Measurements from ENCODE around the gene COPG1. TPM values are rescaled to one million over a fixed set of nuclear protein-coding genes. Genes with fewer than 3 reads are reported as not detected.

COPG1 gene
- total and polyA plus RNA-seq, 2 experiments from 2014 or later: 169 to 185 TPM

DNA sequence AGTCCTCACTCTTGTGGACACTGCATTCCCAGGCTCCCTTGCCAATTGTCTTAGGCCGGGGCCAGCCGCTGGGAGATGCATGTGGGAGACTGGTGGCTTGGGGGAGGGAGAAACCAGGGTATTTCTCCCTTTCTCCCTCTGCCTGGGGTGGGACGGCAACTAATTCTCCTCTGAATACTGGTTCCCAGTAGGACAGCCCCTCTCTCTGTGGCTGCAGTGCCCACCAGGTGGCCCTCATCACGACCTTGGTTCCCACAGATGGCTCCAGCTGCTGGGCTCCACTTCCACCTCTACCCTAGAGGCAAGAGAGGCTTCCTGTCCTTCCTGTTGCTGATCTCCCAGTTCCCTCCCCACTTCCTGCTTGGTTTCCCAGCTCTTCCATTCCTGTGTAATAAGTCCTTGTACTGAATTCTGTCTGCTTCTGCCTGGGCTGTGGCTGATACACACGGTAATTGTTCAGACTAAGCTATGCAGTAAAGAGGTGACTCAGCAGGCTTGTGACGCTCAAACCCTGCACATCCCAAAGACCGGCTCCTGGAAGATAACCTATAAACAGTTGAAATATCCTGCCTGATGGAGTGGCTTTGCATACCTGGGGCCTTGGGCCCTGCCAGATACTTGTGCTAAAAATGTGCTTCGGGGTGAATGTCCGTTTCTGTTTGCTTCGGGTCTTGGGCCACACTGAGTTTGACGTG is 20.4 kb upstream of the COPG1 start:
- no peaks in the 10 kb centered on the region for H3K9me3 ChIP-seq (ENCODE audit: low read depth)
- H3K27ac ChIP-seq: peak overlapping the region; percentile 47
- H3K4me2 ChIP-seq: no peak overlapping the region
- no peaks in the 10 kb centered on the region for H3K9me2 ChIP-seq (replicated peaks; ENCODE audit: insufficient read depth)
- no peaks in the 10 kb centered on the region for H4K20me1 ChIP-seq (ENCODE audit: insufficient read depth, poor library complexity, severe bottlenecking)
- TF ChIP-seq, protein P1, sequence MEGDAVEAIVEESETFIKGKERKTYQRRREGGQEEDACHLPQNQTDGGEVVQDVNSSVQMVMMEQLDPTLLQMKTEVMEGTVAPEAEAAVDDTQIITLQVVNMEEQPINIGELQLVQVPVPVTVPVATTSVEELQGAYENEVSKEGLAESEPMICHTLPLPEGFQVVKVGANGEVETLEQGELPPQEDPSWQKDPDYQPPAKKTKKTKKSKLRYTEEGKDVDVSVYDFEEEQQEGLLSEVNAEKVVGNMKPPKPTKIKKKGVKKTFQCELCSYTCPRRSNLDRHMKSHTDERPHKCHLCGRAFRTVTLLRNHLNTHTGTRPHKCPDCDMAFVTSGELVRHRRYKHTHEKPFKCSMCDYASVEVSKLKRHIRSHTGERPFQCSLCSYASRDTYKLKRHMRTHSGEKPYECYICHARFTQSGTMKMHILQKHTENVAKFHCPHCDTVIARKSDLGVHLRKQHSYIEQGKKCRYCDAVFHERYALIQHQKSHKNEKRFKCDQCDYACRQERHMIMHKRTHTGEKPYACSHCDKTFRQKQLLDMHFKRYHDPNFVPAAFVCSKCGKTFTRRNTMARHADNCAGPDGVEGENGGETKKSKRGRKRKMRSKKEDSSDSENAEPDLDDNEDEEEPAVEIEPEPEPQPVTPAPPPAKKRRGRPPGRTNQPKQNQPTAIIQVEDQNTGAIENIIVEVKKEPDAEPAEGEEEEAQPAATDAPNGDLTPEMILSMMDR (IDR thresholded peaks at IDR 0.05; ENCODE audit: poor library complexity): no peak
- TF ChIP-seq EZH2phosphoT487 (IDR thresholded peaks at IDR 0.05; ENCODE audit: low read depth, severe bottlenecking, unreplicated experiment) (no peak), EZH2 (IDR thresholded peaks at IDR 0.05; ENCODE audit: borderline replicate concordance) (no peak)
- H3K36me3 ChIP-seq (replicated peaks; ENCODE audit: insufficient read depth, low read depth): no peaks in the 10 kb centered on the region
- no peaks in the 10 kb centered on the region for H3K79me2 ChIP-seq
- no peak overlapping the region for H2AFZ ChIP-seq
- DNase-seq (ENCODE audit: low spot score): no peak
- no peak overlapping the region for H3K4me3 ChIP-seq
- no peaks in the 10 kb centered on the region for H3K27me3 ChIP-seq
- H3K4me1 ChIP-seq (ENCODE audit: insufficient read depth): peaks cover 13% of the 10 kb centered on the region
- WGBS (ENCODE audit: low lambda C conversion rate, missing lambda C conversion rate): 58% methylated on average over 11 of the region's 11 CpGs

DNA sequence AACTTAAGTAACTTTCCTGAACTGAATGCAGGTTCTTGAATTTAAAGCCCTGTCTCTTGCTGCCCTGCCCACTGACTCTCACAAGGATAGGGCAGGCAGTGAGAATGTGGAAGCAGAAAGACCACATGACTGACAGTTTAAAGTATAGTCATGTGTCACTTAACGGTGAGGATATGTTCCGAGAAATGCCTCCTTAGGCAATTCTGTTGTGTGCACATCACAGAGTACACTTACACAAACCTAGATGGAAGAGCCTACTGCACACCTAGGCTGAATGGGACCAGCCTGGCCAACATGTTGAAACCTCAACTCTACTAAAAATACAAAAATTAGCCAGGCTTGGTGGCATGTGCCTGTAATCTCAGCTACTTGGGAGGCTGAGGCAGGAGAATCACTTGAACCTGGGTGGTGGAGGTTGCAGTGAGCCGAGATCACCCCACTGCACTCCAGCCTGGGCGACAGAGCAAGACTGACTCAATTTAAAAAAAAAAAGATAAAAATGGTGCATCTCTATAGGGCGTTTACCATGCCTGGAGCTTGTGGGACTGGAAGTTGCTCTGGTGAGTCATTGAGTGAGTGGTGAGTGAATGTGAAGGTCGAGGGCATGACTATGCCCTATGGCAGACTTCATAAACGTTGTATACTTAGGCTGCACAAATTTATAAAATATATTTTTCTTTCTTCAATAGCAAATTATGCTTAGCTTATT is 18.9 kb upstream of the COPG1 start:
- no peak overlapping the region for H3K4me3 ChIP-seq
- H4K20me1 ChIP-seq (ENCODE audit: insufficient read depth, poor library complexity, severe bottlenecking): no peaks in the 10 kb centered on the region
- no peak for DNase-seq (ENCODE audit: low spot score)
- no peak overlapping the region for H3K4me2 ChIP-seq
- no peaks in the 10 kb centered on the region for H3K9me3 ChIP-seq (ENCODE audit: low read depth)
- H3K79me2 ChIP-seq: no peaks in the 10 kb centered on the region
- no peak overlapping the region for H2AFZ ChIP-seq
- no peak for TF ChIP-seq EZH2 (IDR thresholded peaks at IDR 0.05; ENCODE audit: borderline replicate concordance)
- TF ChIP-seq EZH2phosphoT487 (IDR thresholded peaks at IDR 0.05; ENCODE audit: low read depth, severe bottlenecking, unreplicated experiment): no peak
- TF ChIP-seq, protein P1 (IDR thresholded peaks at IDR 0.05; ENCODE audit: poor library complexity): no peak
- H3K27ac ChIP-seq: no peak overlapping the region
- H3K4me1 ChIP-seq (ENCODE audit: insufficient read depth): peaks cover 4% of the 10 kb centered on the region
- 71% methylated on average over 7 of the region's 7 CpGs for WGBS (ENCODE audit: low lambda C conversion rate, missing lambda C conversion rate)
- H3K36me3 ChIP-seq (replicated peaks; ENCODE audit: insufficient read depth, low read depth): no peaks in the 10 kb centered on the region
- H3K27me3 ChIP-seq: no peaks in the 10 kb centered on the region
- H3K9me2 ChIP-seq (replicated peaks; ENCODE audit: insufficient read depth): no peaks in the 10 kb centered on the region

DNA sequence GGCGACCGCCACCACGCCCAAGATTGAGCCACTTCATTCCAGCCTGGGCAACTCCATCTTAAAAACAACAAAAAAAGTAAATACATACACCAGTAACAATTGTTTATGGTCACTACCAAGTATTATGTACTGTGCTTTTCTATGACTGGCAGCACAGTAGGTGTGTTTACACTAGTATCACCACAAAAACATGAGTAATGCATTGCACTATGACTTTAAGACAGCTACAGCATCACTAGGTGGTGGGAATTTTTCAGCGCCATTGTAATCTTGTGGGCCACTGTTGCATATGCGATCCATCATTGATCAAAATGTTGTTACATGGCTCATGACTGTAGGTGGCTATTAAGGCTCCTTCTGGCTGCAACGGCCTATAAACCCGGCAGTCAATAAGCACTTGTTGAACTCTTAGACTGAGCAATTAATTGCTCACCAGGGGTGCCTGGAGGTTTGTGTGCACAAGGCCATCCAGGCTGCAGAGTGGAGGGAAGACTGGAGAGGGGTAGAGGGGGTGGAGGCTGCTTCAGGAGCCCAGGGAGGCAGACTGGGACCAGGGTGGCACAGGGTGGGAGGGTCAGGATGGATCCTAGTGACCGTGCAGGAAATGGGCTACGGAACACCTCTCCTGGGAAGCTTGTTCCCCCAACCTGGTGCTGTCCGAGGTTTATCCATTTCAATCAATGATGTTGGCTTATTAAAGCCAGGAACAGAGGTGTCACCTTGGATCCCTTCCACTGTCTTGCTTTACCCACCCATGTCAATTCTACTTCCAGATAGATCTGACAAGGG is 17.9 kb upstream of the COPG1 start:
- H3K9me3 ChIP-seq (ENCODE audit: low read depth): no peaks in the 10 kb centered on the region
- H3K27ac ChIP-seq: no peak overlapping the region
- no peak for DNase-seq (ENCODE audit: low spot score)
- WGBS (ENCODE audit: low lambda C conversion rate, missing lambda C conversion rate): 79% methylated on average over 10 of the region's 10 CpGs
- no peaks in the 10 kb centered on the region for H3K9me2 ChIP-seq (replicated peaks; ENCODE audit: insufficient read depth)
- H3K27me3 ChIP-seq: no peaks in the 10 kb centered on the region
- no peak overlapping the region for H3K4me3 ChIP-seq
- no peaks in the 10 kb centered on the region for H3K4me1 ChIP-seq (ENCODE audit: insufficient read depth)
- H2AFZ ChIP-seq: no peak overlapping the region
- no peak overlapping the region for H3K4me2 ChIP-seq
- no peaks in the 10 kb centered on the region for H3K79me2 ChIP-seq
- no peaks in the 10 kb centered on the region for H3K36me3 ChIP-seq (replicated peaks; ENCODE audit: insufficient read depth, low read depth)
- no peaks in the 10 kb centered on the region for H4K20me1 ChIP-seq (ENCODE audit: insufficient read depth, poor library complexity, severe bottlenecking)
- TF ChIP-seq EZH2 (IDR thresholded peaks at IDR 0.05; ENCODE audit: borderline replicate concordance) (no peak), EZH2phosphoT487 (IDR thresholded peaks at IDR 0.05; ENCODE audit: low read depth, severe bottlenecking, unreplicated experiment) (no peak)
- TF ChIP-seq, protein P1 (IDR thresholded peaks at IDR 0.05; ENCODE audit: poor library complexity): no peak

Measured in hepatocyte (in vitro differentiated cells).